Effector memory CD4-positive, alpha-beta T cell (primary cell): ENCODE data around the gene ASB5.

Experiments used
- DNase-seq, 3 donors: peaks; one replicate each; pipeline ENCODE4 v3.0.0-alpha.2; 2020
- H3K27ac ChIP-seq: 2 replicates; pipeline ENCODE4 v1.7.0; 2013; ENCODE audit warnings: mild to moderate bottlenecking, low read length, moderate library complexity; ENCODE audit not compliant: insufficient read depth, poor library complexity, severe bottlenecking
- H3K27me3 ChIP-seq: replicated peaks from 2 replicates; pipeline ENCODE4 v1.7.0; 2013; ENCODE audit warnings: mild to moderate bottlenecking, low read length; ENCODE audit not compliant: insufficient read depth, control insufficient read depth, poor library complexity, severe bottlenecking
- H3K36me3 ChIP-seq: 2 replicates; pipeline ENCODE4 v1.7.0; 2013; ENCODE audit warnings: mild to moderate bottlenecking, low read length, moderate library complexity; ENCODE audit not compliant: control insufficient read depth, insufficient read depth
- H3K4me1 ChIP-seq: 2 replicates; pipeline ENCODE4 v1.7.0; 2013; ENCODE audit warnings: low read length, mild to moderate bottlenecking; ENCODE audit not compliant: control insufficient read depth, insufficient read depth, poor library complexity, severe bottlenecking
- H3K4me3 ChIP-seq: 2 replicates; pipeline ENCODE4 v1.7.0; 2013; ENCODE audit warnings: low read length, low read depth, mild to moderate bottlenecking; ENCODE audit not compliant: insufficient read depth, poor library complexity, severe bottlenecking
- H3K9me3 ChIP-seq: 2 replicates; pipeline ENCODE4 v1.7.0; 2013; ENCODE audit warnings: mild to moderate bottlenecking, low read length, moderate library complexity; ENCODE audit not compliant: control insufficient read depth

Gene ASB5

DNA sequence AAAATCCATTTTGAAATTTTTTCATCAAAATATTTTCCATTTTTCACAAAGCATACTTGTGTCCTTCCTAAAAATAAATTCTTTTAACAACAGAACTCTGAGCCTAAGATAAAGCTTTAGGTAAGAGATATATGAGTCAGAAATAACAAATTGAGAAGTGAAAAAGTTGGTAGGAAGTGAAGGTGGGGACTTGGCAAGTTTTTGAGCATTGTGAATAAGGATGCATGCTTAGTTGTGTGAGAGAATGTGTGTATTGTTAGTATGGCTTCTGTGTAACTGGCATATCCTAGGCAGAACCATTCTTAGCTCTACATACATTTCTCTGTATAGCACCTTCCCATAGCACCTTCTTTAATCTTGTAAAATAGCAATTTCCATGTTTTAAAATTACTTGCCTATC lies 6.8 kb downstream of the ASB5 start:
- H3K36me3 ChIP-seq, result no peaks in the 10 kb centered on the region
- no peak overlapping the region for H3K4me3 ChIP-seq
- no peak overlapping the region for H3K27ac ChIP-seq
- no peaks in the 10 kb centered on the region for H3K9me3 ChIP-seq
- H3K27me3 ChIP-seq, result no peaks in the 10 kb centered on the region
- DNase-seq, result no peak
- no peaks in the 10 kb centered on the region for H3K4me1 ChIP-seq

DNA sequence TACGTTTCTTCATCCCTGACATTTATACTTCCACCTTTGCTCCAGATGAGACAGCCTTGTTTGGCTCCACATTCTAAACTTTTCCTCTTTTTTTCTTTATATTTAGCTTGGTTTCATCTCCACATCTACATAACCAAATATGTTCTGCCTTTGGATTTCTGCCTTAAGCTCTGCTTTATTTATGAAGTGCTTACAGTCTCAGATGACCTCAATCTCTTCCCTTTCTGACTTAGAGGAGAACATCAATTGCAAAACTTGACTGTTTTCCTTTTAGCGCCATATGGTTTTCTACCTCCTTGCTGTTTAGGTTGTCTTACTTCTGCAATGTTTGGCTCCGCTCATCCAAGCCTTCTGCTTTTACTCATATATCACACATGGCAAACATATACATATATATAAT lies 7.5 kb downstream of the ASB5 start:
- no peak for DNase-seq
- Histone ChIP-seq H3K36me3 (no peaks in the 10 kb centered on the region), H3K4me3 (no peak overlapping the region), H3K27ac (no peak overlapping the region), H3K27me3 (no peaks in the 10 kb centered on the region), H3K9me3 (no peaks in the 10 kb centered on the region), H3K4me1 (no peaks in the 10 kb centered on the region)

DNA sequence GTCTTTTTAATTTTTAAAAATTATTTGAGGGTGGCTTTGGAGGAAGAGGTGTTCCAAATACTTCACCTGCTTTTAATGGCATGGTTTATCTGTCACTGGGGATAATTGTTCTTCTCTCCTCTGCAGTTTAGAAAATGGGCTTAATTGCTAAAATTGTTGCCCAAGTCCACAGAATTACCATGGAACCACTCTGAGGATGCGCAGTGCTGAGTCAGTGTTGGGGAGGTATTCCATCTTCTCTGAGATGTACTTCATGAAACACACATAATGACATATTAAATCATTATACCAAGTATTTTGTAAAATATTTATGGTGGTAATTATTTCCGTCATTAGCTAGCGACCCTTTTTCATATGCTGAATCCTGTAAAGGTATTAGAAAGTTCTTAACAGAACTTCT lies 8.0 kb downstream of the ASB5 start:
- no peak overlapping the region for H3K4me3 ChIP-seq
- H3K36me3 ChIP-seq, result no peaks in the 10 kb centered on the region
- no peak overlapping the region for H3K27ac ChIP-seq

DNA sequence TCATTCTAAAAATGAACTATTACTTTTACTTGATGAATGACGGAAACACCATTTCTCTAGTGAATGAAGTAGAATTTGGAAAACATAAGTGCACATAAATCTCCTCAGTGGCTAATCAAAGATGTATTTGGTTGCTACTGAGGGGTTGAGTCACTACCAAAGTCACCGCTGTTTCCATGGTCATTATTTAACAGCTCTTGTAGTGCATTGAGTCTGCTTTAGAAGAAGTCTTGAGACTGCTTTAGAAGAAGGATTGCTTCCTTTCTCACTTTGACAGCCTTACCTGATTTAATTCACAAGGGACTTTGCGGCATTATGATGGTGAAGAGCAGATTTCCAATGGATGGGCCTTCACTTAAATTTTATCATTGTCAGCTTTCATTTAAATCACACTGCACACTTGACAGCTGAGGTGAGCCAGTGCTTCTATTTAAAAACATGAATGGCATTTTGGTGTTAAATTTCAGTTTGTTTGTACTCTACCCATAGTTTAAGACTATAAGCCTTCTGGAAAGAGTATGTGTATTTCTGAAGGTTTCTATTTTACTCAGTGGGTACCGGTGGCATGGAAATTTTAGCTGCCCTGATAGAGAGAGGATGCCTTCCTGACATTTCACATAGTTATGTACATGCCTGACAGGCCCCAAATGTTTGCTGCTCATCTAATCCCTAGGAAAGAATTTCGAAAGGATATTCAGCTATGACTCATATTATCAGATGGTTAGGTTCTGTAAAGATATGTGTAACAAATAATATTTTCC lies 9.5 kb downstream of the ASB5 start:
- H3K27me3 ChIP-seq, result no peaks in the 10 kb centered on the region
- no peaks in the 10 kb centered on the region for H3K9me3 ChIP-seq
- H3K4me1 ChIP-seq, result no peaks in the 10 kb centered on the region
- DNase-seq, result no peak
- no peak overlapping the region for H3K27ac ChIP-seq
- H3K36me3 ChIP-seq, result no peaks in the 10 kb centered on the region
- no peak overlapping the region for H3K4me3 ChIP-seq

More for the DNA sequence above, 8.0 kb downstream of the ASB5 start:
- Histone ChIP-seq H3K9me3 (no peaks in the 10 kb centered on the region), H3K4me1 (no peaks in the 10 kb centered on the region), H3K27me3 (no peaks in the 10 kb centered on the region)
- no peak for DNase-seq

DNA sequence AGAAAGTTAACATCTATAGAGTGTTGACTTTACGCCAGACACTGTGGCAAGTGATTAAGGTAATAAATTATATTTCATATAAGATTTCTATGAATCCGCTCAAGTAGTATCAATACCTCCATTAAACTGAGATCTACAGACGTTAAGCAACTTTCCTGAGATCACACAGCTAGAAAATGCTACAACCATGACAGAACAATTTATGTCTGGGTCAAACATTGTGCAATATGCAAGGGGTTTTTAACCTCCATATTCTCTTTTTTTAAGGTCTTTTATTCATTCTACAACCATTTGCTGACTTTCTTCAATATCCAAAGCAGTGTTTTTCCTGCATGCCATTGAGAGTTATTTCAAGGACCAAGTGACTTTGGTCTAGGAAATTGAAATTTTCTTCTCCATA lies 10.9 kb downstream of the ASB5 start:
- H3K27ac ChIP-seq, result no peak overlapping the region
- no peaks in the 10 kb centered on the region for H3K27me3 ChIP-seq
- no peaks in the 10 kb centered on the region for H3K9me3 ChIP-seq
- no peaks in the 10 kb centered on the region for H3K36me3 ChIP-seq
- H3K4me3 ChIP-seq, result no peak overlapping the region
- H3K4me1 ChIP-seq, result no peaks in the 10 kb centered on the region
- no peak for DNase-seq

DNA sequence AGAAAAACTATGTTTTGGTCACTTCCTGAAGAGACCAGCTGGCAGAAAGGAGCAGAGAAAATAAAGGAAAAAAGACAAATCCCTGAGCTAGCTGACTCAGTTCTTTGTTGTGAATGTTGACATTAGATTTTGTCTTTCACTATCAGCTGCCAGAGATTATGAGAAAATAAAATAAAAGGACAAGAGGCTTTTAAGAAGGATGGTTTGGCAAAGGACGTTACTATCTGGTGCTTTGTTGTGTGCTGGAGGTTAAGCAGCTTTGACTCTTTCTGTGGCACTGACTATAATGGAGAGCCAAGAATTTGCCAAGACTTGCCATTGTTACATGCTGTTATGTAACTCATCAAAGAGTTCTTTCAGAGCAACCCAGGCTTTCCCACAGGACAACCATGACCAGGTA lies 12.1 kb downstream of the ASB5 start:
- Histone ChIP-seq H3K4me1 (no peaks in the 10 kb centered on the region), H3K4me3 (no peak overlapping the region), H3K9me3 (no peaks in the 10 kb centered on the region), H3K27ac (no peak overlapping the region), H3K36me3 (no peaks in the 10 kb centered on the region), H3K27me3 (no peaks in the 10 kb centered on the region)
- no peak for DNase-seq

DNA sequence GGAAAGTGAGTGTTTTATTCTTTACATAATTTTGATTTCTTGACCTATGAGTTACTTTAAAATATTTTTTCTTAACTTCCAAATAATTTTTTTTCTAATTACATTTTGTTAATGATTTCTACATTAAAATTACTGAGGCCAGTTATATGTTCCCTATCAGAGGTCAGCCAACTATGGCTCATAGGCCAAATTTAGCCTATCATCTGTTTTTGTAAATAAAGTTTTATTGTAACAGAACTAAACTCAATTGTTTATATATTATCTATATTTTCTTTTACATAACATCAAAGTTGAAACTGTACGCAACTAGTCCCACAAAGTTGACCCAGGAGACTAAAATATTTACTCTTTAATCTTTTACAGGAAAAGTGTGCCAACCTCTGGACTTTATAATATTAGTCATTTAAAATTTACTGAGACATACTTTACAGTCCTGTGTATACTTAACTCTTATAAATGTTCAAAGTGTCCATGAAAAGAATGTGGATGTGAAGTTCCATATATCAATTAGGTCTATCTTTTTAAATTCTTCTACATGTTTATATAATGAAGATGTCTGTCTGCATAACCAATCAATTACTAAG lies 26.2 kb downstream of the ASB5 start:
- Histone ChIP-seq H3K4me3 (no peak overlapping the region), H3K9me3 (no peaks in the 10 kb centered on the region), H3K27me3 (no peaks in the 10 kb centered on the region), H3K27ac (no peak overlapping the region), H3K4me1 (no peaks in the 10 kb centered on the region), H3K36me3 (no peaks in the 10 kb centered on the region)
- no peak for DNase-seq

DNA sequence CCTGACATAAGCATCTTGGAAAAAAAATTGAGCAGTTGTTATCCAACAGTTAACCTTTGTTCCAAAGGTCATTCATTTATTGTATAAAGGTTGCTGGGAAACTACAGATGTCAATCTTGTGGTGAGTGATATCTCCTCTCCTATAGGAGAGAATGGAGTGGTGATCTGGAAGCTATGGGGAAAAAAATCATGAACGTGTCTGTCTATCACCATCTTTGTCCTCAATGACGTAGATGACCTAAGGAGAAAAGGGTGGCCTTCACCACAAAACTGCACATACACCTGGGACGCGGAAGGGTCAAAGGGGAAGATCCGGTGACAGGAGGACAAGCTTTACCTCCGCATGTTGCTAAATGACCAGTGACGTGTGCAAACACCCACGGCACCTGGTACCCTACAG lies 27.3 kb downstream of the ASB5 start:
- H3K9me3 ChIP-seq, result no peaks in the 10 kb centered on the region
- H3K4me3 ChIP-seq, result no peak overlapping the region
- no peaks in the 10 kb centered on the region for H3K27me3 ChIP-seq
- H3K4me1 ChIP-seq, result no peaks in the 10 kb centered on the region
- no peak overlapping the region for H3K27ac ChIP-seq
- DNase-seq, result no peak
- no peaks in the 10 kb centered on the region for H3K36me3 ChIP-seq

DNA sequence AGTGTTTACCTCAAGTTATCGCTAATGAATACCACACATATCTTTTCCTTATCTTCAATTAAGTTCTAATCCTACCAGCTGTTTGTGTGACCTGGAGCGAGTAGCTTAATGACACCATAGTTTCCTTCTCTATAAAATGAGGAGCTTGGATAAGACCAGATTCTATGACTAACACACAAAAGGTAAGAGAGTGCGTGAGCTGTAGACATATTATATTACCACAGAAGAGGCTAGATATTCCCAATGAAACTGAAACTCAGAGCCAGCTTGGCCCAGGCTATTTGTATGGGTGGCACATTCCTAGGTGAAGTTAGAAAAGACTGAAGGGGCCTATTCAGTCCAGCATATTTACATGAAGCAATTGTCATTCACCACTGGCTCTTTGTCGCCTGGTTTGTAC lies 30.2 kb downstream of the ASB5 start:
- Histone ChIP-seq H3K4me3 (no peak overlapping the region), H3K9me3 (no peaks in the 10 kb centered on the region), H3K27me3 (no peaks in the 10 kb centered on the region), H3K36me3 (no peaks in the 10 kb centered on the region), H3K4me1 (no peaks in the 10 kb centered on the region), H3K27ac (no peak overlapping the region)
- DNase-seq, result no peak

DNA sequence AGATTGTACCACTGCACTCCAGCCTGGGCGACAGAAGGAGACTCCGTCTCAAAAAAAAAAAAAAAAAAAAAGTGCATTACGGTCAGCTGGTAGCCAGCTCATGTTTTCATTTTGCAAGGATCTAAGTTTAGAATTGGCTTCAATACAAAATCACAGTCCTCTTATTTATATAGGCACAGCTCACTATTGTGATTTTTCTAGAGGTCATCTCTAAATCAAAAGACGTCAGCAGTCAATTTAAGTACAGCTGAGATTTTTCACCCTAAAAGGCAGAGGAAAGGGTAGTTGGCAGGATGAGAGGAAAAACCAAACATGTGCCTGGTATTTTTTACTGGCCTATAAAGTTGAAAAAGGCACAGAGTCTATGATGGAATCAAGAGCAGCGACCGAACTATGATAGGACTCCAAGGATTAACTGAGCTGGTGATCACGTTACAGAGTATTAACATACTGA lies 30.8 kb downstream of the ASB5 start:
- no peaks in the 10 kb centered on the region for H3K36me3 ChIP-seq
- DNase-seq, result no peak
- H3K9me3 ChIP-seq, result no peaks in the 10 kb centered on the region
- H3K4me3 ChIP-seq, result no peak overlapping the region
- H3K27ac ChIP-seq, result no peak overlapping the region
- H3K27me3 ChIP-seq, result no peaks in the 10 kb centered on the region
- no peaks in the 10 kb centered on the region for H3K4me1 ChIP-seq
